Adipocyte (in vitro differentiated cells): ENCODE data around the gene MORC4.
A peak's percentile ranks its signal among the peaks of the same experiment; 100 is the strongest.

Experiments used
- DNase-seq: peaks from one replicate; pipeline ENCODE4 v3.0.0-alpha.2; 2015; ENCODE audit warnings: low read depth
- H3K27me3 ChIP-seq: replicated peaks from 2 replicates; pipeline ENCODE4 v1.7.0; 2013; ENCODE audit warnings: mild to moderate bottlenecking, low read length, moderate library complexity; ENCODE audit not compliant: control insufficient read depth, insufficient read depth
- H3K36me3 ChIP-seq: 2 replicates; pipeline ENCODE4 v1.7.0; 2013; ENCODE audit warnings: low read length, mild to moderate bottlenecking, moderate library complexity; ENCODE audit not compliant: control insufficient read depth, insufficient read depth, severe bottlenecking
- H3K4me1 ChIP-seq: 2 replicates; pipeline ENCODE4 v1.7.0; 2013; ENCODE audit warnings: mild to moderate bottlenecking, low read length, moderate library complexity; ENCODE audit not compliant: control insufficient read depth, insufficient read depth
- H3K4me3 ChIP-seq: 2 replicates; pipeline ENCODE4 v1.7.0; 2013; ENCODE audit warnings: mild to moderate bottlenecking, low read length, moderate library complexity
- H3K9ac ChIP-seq: 2 replicates; pipeline ENCODE4 v1.7.0; 2013; ENCODE audit warnings: mild to moderate bottlenecking, low read length, moderate library complexity
- H3K9me3 ChIP-seq: 2 replicates; pipeline ENCODE4 v1.7.0; 2013; ENCODE audit warnings: mild to moderate bottlenecking, low read length, moderate library complexity; ENCODE audit not compliant: control insufficient read depth

The MORC4 gene

DNA sequence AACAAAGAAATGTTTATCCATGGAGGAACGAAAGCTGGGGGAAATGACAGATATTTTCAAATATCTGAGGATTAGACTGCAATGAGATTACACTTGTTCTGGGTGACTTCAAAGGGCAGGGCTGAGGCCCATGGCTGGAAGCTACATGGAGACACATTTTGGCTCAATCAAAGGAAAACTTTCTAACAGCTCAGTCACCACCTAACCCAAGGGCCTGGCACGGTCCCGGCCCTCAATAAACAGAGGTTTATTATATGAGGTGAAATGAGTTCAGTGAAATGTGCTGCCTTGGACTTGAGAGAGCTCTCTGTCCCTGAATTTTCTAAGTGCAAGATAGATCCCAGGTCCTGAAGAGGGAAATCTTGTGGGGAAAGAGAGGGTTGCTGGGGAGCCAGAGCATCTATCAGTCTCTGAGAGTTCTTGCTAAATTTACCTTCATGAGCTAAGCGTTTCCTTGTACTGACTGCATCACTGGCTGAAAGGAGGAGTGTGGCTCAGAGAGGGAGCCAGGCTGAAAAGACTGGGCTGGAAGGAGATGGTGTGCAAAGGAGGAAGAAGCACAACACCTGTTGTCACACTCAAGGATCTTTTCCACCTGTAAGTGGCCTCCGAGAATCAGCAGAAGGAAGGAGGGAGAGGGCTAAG lies 94.8 kb downstream of the MORC4 start:
- peaks cover 5% of the 10 kb centered on the region for H3K4me1 ChIP-seq
- no peaks in the 10 kb centered on the region for H3K9me3 ChIP-seq
- H3K4me3 ChIP-seq, result no peak overlapping the region
- H3K9ac ChIP-seq, result no peak overlapping the region
- peak; percentile 33 for DNase-seq
- no peaks in the 10 kb centered on the region for H3K36me3 ChIP-seq
- peaks cover 36% of the 10 kb centered on the region for H3K27me3 ChIP-seq

DNA sequence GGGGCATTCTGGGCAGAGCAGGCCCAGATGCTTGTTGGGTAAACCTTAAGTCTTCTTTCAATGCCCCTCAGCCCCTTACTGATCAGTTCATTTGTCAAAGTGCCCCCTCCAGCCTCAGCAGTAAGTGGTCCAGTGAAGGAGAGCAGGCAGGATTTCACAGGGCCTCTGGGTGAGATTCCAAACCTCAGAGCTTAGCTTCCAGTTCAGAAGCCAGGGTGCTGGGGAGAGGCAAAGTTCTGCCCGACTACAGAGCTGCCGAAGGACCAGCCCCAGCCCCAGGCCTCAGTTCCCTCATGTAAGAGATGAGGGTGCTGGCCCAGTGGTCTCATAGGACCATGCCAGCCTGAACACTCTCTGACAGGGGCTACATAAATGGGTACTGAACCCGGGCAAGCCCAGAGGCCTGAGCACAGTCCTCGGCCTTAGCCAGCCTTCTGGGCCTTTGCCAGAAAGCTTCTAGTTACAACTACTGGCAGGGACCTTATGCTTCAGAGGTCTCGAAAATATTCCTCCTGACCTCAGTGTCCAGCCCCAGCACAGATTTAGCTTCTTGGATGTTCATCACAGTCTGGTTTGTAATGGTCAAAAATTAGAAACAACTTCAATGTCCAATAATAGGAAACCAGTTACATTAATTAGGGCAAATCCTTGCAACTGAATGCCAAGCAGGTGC lies 96.0 kb downstream of the MORC4 start:
- H3K9ac ChIP-seq, result peak overlapping the region; percentile 48
- DNase-seq, result no peak
- H3K4me3 ChIP-seq, result no peak overlapping the region
- H3K27me3 ChIP-seq, result peaks cover 29% of the 10 kb centered on the region
- peaks cover 8% of the 10 kb centered on the region for H3K4me1 ChIP-seq
- no peaks in the 10 kb centered on the region for H3K36me3 ChIP-seq
- H3K9me3 ChIP-seq, result no peaks in the 10 kb centered on the region

DNA sequence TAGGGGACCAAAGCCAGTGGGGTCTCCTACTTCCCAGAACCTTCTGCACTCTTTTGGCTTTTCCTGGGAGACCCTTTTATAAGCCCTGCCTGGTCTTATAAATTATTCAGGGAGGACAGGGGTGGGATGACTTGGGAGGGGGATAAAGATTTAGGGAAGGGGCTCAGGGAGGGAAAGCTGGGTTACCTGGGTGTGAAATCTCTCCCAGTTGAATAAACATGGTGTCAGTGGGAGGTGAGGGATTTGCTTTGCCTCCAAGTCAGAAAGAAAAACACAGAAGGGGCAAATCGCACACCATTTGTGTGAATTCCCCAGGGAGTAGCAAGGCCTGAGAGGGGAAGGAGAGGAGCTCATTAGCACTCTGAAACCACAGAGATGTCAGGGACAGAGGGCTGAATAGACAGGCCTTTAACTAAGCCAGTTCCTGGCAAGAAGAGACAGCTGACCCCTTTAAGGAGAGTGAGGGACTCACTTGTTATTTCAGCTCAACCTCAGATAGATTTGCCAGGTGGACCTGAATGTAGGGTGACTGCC lies 96.7 kb downstream of the MORC4 start, which contains the start of gene RIPPLY1:
RIPPLY1 (minus strand) TSS at position 51 of the 534 bp plus-strand sequence. CDS start 54 bp downstream, outside the sequence.
- H3K36me3 ChIP-seq, result no peaks in the 10 kb centered on the region
- DNase-seq, result no peak

DNA sequence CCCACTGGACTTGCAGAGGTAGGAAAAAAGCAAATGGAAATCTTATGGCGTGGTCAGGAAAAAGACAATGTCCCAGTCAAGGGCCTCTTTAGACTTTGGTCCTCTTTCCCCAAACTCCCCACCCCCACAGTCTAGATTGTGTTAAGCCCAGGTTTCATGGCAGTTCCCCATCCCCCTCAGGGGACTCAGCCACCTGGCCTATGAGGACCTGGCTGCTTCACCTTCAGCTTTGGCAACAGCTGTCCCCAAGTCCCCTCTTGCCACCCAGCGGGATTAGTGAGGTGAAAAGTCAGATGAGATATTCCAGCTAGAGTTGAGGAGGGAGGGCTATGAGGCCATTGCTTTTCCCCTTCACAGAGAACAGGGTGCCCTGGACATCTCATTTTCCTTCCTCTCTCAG lies 97.3 kb downstream of the MORC4 start:
- peaks cover 25% of the 10 kb centered on the region for H3K27me3 ChIP-seq
- H3K36me3 ChIP-seq, result no peaks in the 10 kb centered on the region
- no peak overlapping the region for H3K4me3 ChIP-seq
- no peaks in the 10 kb centered on the region for H3K9me3 ChIP-seq
- H3K9ac ChIP-seq, result no peak overlapping the region
- DNase-seq, result no peak
- peaks cover 14% of the 10 kb centered on the region for H3K4me1 ChIP-seq

More for the DNA sequence above, 96.7 kb downstream of the MORC4 start, which contains the start of gene RIPPLY1:
- Histone ChIP-seq H3K9me3 (no peaks in the 10 kb centered on the region), H3K4me1 (peaks cover 12% of the 10 kb centered on the region), H3K9ac (peak within 1 kb of the TSS; percentile 48), H3K4me3 (no peak within 1 kb of the TSS), H3K27me3 (peaks cover 25% of the 10 kb centered on the region)

DNA sequence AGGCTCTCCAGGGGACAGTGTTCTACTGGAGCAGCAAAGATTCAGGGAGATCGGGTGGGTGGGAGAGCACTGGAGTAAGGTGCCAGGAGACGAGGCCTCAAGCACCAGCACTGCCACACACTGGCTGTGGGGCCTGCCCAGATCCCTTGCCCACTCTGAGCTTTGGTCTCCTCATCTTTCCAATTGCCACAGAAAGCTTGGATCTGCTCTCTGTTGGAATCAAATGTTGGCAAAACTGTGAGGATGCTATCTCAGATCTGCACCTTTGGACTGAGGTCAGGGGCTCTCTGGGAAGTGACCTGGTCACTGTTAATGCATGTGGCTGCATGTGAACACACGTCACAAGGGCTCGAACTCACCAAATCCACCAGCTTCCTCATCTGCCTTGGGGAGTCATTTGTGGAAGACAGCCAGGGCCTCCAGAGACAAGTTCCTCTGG lies 98.2 kb downstream of the MORC4 start:
- H3K27me3 ChIP-seq, result peaks cover 24% of the 10 kb centered on the region

DNA sequence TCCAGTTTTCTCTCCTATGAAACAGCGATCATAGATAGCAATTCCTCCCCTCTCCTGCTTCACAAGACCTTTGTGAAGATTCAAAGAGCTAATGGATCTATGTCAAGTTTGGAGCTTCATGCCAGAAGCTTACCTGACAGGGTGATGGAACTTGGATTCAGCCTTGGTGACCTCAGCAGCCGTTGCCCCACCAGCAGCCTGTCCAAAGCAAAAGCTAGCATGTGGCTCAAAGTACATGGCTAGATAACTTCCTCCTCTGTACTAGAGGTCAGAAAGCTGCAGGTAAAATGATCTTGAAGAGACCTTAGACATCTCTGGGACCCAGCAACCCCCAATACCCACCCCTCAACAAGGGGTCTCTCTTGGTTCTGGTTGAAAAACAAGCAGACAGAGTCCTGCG lies 98.7 kb downstream of the MORC4 start:
- Histone ChIP-seq H3K9me3 (no peaks in the 10 kb centered on the region), H3K27me3 (peaks cover 20% of the 10 kb centered on the region), H3K4me3 (no peak overlapping the region), H3K36me3 (no peaks in the 10 kb centered on the region), H3K9ac (no peak overlapping the region), H3K4me1 (peaks cover 14% of the 10 kb centered on the region)
- no peak for DNase-seq

More for the DNA sequence above, 98.2 kb downstream of the MORC4 start:
- Histone ChIP-seq H3K9ac (no peak overlapping the region), H3K9me3 (no peaks in the 10 kb centered on the region), H3K36me3 (no peaks in the 10 kb centered on the region), H3K4me1 (peaks cover 14% of the 10 kb centered on the region), H3K4me3 (no peak overlapping the region)
- no peak for DNase-seq

DNA sequence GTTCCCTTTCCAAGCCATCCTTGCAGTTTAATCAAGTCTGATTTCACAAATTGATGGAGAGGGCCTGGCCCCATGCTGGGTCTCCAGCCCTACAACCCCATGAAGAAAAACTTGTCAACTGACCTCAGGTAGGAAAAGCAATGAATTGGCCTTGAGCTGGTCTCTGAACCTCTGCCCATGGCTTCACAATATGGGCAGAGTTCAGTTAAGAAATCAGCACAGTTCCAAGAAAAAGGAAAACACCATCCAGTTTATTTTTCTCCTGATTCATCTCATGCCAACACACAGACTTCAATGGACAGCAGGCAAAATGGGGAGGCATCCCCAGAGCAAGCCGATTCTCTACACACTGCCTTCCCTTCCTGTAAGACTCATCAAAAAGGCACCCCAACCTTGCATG lies 100.2 kb downstream of the MORC4 start:
- DNase-seq, result no peak
- Histone ChIP-seq H3K9me3 (no peaks in the 10 kb centered on the region), H3K4me1 (peaks cover 21% of the 10 kb centered on the region), H3K36me3 (no peaks in the 10 kb centered on the region), H3K9ac (no peak overlapping the region), H3K4me3 (no peak overlapping the region), H3K27me3 (peaks cover 14% of the 10 kb centered on the region)

DNA sequence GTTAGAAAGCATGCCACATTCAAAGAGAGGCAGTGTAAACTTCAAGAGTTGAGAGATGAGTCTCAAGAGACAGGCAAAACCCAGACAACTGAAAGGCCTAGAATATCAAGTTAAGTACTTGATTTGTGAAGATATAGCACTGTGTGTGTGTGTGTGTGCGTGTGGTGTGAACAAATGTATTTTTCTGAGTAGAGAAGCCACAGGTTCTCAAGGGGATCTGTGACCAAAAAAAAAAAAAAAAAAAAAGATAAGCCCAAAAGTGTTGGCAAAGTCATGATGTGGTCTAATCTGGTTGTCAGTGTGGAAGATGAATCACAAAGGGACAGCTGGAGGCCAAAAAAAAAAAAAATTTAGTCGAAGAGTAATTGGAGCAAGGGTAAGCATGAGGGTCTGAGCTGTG lies 100.7 kb downstream of the MORC4 start:
- no peak overlapping the region for H3K4me3 ChIP-seq
- H3K9ac ChIP-seq, result no peak overlapping the region
- H3K36me3 ChIP-seq, result no peaks in the 10 kb centered on the region
- peaks cover 14% of the 10 kb centered on the region for H3K27me3 ChIP-seq
- no peak for DNase-seq
- H3K9me3 ChIP-seq, result no peaks in the 10 kb centered on the region
- peaks cover 25% of the 10 kb centered on the region for H3K4me1 ChIP-seq

DNA sequence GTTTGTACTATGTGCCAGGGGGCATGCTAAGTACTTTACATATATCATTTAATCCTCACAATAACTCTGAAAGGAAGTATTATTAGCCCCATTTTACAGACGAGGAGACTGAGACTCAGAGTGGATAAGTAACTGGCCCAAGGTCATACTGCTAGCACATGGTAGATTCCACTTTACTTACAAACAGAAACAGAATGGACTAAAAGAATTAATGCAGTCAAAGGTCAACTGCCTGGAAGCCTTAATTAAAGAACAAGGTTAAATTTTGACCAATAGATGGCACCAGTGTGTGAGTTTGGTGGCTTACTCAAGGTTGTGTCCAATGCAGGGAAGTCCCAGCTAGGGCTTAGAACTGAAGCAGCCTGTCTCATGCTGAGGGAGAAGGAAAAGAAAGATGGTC lies 101.5 kb downstream of the MORC4 start:
- Histone ChIP-seq H3K4me1 (peaks cover 25% of the 10 kb centered on the region), H3K4me3 (no peak overlapping the region), H3K27me3 (peaks cover 14% of the 10 kb centered on the region), H3K9ac (no peak overlapping the region), H3K9me3 (no peaks in the 10 kb centered on the region), H3K36me3 (no peaks in the 10 kb centered on the region)
- DNase-seq, result peak; percentile 54

DNA sequence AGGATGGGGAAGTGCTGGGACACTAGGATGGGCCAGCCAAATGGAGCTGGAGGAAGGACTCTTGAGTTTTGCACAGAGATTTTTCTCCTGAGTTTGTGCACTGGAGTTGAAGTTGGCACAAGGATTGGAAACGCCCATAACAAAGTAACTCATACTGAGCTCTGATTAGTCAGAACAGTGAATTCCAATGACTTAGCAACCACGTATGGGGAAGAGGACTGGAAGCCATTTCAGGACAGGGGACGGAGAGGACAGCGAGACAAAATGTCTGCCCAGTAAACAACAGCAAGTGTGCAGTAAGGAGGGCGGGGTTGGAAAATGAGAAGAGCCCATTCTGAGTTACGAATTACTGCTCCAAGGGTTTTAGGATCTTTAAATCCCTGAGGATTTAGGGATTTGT lies 102.8 kb downstream of the MORC4 start:
- peaks cover 25% of the 10 kb centered on the region for H3K4me1 ChIP-seq
- no peak overlapping the region for H3K9ac ChIP-seq
- no peak overlapping the region for H3K4me3 ChIP-seq
- peaks cover 16% of the 10 kb centered on the region for H3K27me3 ChIP-seq
- no peaks in the 10 kb centered on the region for H3K36me3 ChIP-seq
- H3K9me3 ChIP-seq, result no peaks in the 10 kb centered on the region
- DNase-seq, result no peak

DNA sequence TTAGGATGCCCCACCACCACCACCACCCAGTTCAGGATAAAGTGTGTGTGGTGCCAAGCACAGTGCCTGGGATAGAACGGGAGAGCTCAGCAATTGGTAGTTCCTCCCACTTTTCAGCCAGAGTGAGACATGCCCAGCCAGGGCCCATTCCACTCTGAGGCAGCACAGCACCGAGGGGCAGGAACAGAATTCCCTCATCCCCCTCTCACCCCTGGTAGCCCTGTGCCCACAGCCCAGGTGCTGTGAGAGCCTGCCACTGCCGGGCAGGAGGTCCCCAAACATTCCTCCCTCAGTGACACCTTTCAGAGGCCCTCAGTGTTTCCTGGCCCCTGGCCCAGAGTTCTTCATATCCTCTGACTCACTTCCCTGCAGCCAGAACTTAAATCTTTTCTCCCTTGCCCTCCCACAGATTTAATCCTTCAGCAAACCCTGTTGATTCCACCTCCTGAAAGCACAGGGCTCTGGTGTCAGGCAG lies 105.0 kb downstream of the MORC4 start:
- no peaks in the 10 kb centered on the region for H3K36me3 ChIP-seq
- H3K27me3 ChIP-seq, result peaks cover 14% of the 10 kb centered on the region
- H3K9me3 ChIP-seq, result no peaks in the 10 kb centered on the region
- DNase-seq, result peak; percentile 69
- peaks cover 25% of the 10 kb centered on the region for H3K4me1 ChIP-seq
- no peak overlapping the region for H3K4me3 ChIP-seq
- H3K9ac ChIP-seq, result no peak overlapping the region
